H1 (cell line): ENCODE measurements around the gene PKIB. TPM values are rescaled to one million over a fixed set of nuclear protein-coding genes. Genes with fewer than 3 reads are reported as not detected.

ENCODE experiments used
- CBX8 ChIP-seq: fragments of 300-800, 300-1000 bp; sonication (generic); IDR thresholded peaks from 2 replicates; pipeline ENCODE4 v1.7.1; 2016; ENCODE audit warnings: low read depth, low read length, borderline replicate concordance
- GABPA ChIP-seq: IDR thresholded peaks from 2 replicates; pipeline ENCODE4 v1.6.1; 2011; ENCODE audit warnings: mild to moderate bottlenecking, low read length, moderate library complexity, borderline replicate concordance; ENCODE audit not compliant: insufficient read depth
- HDAC2 ChIP-seq, 2 experiments: fragments of 300-600 bp in 1 of 2; sonication (generic) in 1 of 2; IDR thresholded peaks; 2 replicates each; pipeline ENCODE4 v1.6.1; 2011 to 2012; ENCODE audit warnings: low read depth in 2 of 2, low read length in 2 of 2, mild to moderate bottlenecking in 2 of 2, moderate library complexity in 2 of 2, borderline replicate concordance in 1 of 2, inconsistent platforms in 1 of 2
- NRF1 ChIP-seq: IDR thresholded peaks from 2 replicates; pipeline ENCODE4 v1.6.1; 2011; ENCODE audit warnings: mild to moderate bottlenecking, low read depth, low read length, improper control_type of control experiment
- SAP30 ChIP-seq: fragments of 300-600 bp; sonication (generic); IDR thresholded peaks from 2 replicates; pipeline ENCODE4 v1.7.1; 2012; ENCODE audit warnings: low read length, moderate library complexity, mild to moderate bottlenecking, inconsistent platforms; ENCODE audit not compliant: insufficient read depth, insufficient replicate concordance
- SP1 ChIP-seq: IDR thresholded peaks from 2 replicates; pipeline ENCODE4 v1.6.1; 2011; ENCODE audit warnings: low read depth, low read length
- TBP ChIP-seq: IDR thresholded peaks from 2 replicates; pipeline ENCODE4 v1.6.1; 2011; ENCODE audit warnings: low read depth, low read length, improper control_type of control experiment
- polyA plus RNA-seq, 7 experiments: library from polyadenylated mRNA; depleted of rRNA in 3 of 7; stranded (reverse) in 5 of 7; unstranded in 2 of 7; fragments of >200 nt in 5 of 7; fragments of 200-250 nt in 2 of 7; gene quantifications; 1 replicate in 5 of 7; 2 replicates in 1 of 7; 4 replicates in 1 of 7; pipeline versions ENCODE4 v1.2.1 to v1.2.3, GENCODE V29; 2011 to 2013; ENCODE audit warnings: missing spikeins in 2 of 7, mixed read lengths in 2 of 7
- total RNA-seq: library from RNA; stranded (reverse); fragmentation: NEBNext Ultra II Directional; extraction: Animal tissue kit (Norgen Biotek cat#: 25700); gene quantifications from 2 replicates; pipeline ENCODE4 v1.2.1, GENCODE V29; 2021

PKIB gene
- total and polyA plus RNA-seq, 2 of the 8 experiments (the other 6 are each of a cell fraction or from before 2014, with no cell fraction given): 13.5 to 73.3 TPM

DNA sequence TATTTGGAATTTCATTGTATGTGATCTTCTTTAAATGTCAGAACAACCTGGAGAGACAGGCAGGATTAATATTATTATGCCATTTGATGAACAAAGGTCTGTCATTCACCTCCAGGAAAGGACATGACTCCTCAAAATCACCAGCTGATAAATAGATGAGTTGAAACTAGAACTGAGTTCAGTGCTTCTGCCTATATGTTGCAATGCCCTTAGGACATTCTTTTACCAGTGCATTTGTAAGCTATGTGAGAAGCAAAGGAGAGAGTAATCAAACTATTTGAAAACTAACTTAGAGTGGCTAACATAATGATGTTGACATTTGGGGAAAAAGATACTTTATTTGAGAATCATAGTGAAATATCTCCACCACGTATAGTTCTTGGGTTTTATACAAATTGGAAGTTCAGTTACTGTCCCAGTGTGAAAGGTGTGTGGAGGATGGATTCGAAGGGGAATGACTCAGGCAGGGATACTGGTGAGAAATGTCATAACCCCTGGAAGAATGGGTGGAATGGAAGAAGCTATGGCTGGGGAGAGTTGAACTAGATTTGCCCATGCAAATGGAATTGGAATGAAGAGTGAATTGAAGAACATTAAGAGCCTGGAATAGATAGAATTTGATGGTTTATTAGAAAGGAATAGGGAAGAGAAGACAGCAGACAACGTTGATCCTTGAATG, 21.5 kb downstream of the PKIB start (continued):
- TF ChIP-seq GABPA (no peak), HDAC2 (IDR thresholded peaks at IDR 0.05; ENCODE audit: borderline replicate concordance in 1 of 2, low read depth in 2 of 2, low read length in 2 of 2) (no peak), SP1 (no peak), CBX8 (no peak), SAP30 (no peak), TBP (no peak), NRF1 (no peak)
